GM18520 (cell line): ENCODE data around the gene TRMT2A.
"Not testable (repeated sequence)": the region's sequence is repeated elsewhere in the genome, so short reads cannot be mapped to it uniquely, and the experiment has no call there.

Experiments
- ATAC-seq: cut with Tn5 transposase; IDR thresholded peaks from one replicate; pipeline ENCODE4 v1.9.1; 2021; ENCODE audit not compliant: unreplicated experiment

The TRMT2A gene

DNA sequence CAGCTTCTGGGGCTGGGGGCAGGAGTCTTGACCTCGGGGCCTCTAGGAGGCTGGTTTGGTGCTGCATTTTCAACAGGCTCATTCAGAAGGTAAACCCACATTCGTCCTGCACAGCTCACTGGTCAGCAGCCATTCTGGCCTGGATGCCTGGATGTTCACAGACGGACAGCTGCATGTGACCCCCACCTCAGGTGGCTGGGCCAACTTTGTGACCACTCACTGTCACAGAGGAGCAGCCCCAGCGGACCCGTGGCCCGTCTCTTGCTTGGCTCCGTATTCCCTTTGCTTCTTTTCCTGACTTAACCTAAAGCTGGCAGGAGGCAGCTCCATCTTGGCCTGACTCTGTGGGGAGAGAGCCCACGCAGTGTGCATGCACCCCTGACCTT is 28.8 kb downstream of the TRMT2A start:
- no peak for ATAC-seq

DNA sequence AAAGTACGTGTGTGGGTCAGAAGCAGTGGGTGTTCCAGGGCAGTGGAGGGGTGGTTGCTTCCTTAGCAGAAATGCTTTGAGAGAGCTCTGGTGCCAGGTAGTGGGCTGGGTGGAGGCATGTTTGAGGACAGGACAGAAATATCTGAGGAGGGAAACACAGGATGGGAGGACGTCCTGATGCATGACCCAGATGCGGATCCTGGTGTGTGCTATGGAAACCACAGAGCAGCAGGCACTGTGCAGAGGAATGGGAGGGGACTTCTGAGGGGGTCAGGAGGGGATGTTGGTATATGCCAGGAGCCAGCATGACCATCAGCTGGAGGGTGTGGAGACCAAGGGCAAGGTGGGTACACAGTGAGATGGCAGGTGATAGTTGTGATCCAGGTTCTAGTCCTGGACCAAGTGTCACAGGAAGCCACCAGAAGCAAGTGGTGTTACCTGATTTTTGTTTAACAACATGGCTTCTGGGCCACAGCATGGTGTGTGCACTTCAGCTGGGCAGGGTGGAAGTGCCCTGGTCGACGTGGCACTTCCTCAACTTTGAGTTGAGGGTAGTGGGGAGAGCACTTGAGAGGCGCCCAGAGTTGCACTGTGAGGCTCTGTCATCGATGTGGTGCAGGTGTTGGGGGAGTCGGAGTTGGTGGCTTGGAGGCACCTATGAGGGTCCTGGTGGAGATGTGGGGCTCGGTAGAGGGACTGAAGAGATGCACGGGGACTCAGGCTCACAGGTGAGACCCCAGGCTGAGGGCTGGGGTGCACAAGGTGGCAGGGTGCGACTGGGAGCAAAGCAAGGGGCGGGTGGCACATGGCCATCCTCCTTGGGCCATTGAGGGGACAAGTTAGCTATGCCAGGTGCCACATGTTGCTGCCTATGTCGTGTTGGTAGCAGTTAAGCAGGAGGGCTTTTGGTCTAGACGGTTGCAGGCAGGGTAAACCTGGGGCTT is 29.4 kb downstream of the TRMT2A start:
- ATAC-seq = no peak

DNA sequence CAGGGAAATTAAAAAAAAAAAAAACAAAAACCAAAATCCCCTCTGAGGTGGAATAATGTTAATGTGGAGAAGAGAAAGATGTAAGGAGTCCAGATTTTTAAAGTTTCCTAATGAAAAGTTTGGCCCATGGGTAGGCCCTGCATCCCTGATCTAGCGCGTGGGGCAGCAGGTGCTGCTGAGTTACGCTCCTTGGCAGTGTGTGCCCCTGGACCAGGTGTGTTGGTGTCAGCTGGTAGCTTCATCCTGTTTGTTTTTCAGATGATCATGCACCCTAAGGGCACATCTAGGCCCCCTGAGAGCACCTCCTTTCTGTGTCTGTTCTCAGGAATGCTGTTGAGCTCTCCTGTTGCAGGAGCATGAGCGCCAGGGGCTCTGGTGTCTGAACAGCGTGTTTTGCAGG is 30.3 kb downstream of the TRMT2A start:
- no peak for ATAC-seq

DNA sequence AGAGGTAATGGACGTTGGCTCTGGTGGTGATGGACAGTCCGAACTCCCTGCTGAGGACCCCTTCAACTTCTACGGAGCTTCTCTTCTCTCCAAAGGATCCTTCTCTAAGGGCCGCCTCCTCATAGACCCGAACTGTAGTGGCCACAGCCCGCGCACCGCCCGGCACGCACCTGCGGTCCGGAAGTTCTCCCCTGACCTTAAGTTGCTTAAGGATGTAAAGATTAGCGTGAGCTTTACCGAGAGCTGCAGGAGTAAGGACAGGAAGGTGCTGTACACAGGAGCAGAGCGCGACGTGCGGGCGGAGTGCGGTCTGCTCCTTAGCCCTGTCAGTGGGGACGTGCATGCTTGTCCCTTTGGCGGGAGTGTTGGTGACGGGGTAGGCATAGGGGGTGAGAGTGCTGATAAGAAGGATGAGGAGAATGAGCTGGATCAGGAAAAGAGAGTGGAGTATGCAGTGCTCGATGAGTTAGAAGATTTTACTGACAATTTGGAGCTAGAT is 30.9 kb downstream of the TRMT2A start:
- ATAC-seq = no peak

DNA sequence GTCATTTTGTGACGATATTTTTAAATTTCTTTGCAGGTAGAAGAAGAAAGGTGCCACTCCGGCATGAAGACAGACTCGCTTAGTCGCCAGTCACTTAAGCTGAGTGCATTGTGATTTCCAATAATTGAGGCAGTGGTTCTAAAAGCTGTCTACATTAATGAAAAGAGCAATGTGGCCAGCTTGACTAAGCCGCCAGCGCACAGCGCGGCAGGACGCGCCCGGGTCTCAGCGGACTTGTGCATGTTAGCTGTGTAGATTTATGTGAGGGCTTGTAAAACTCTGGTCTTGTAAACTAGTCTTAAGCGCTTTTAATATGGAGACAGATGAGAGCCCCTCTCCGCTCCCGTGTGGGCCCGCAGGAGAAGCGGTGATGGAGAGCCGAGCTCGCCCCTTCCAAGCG is 31.4 kb downstream of the TRMT2A start:
- no peak for ATAC-seq

DNA sequence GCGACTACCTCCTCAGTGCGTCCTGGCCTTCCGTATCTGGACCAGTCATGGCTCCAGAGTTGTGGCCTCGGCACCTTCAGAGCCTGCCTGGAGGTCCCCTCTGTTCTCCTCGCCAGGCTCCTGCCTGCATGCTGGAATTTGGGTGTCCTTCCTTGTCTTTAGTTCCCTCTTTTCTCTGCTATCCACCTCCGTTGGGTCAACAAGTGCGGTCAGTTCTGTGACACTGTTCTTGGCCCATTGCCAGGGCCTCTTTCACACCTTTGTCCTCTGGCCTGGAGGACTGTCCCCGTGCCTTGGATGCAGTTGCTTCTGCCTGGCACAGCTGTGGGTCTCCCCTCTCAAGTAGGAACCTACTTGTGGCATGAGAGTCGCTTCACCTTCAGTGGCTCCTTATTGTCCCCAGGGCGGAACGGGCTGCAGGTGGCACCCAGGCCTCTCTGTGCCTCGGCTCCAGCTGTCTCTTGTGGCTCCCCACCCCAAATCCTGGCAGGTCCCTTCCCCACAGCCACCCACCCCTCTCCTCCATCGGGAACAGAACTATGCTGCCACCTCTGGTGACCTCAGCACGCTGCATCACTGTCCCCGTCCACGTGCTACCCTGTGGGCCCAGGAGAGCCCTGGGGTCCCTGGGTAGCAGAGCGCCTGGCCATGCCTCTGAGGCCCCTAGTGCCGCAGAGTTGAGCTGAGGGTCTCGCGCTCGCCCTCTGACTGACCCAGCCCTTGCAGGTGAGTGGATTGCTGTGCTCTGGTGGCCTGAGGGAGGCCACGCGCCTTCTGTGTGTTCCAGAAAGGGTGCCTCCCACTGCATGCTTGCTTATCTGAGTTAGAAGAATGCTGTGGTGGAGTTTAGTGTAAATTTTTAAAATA is 32.2 kb downstream of the TRMT2A start:
- ATAC-seq = no peak

DNA sequence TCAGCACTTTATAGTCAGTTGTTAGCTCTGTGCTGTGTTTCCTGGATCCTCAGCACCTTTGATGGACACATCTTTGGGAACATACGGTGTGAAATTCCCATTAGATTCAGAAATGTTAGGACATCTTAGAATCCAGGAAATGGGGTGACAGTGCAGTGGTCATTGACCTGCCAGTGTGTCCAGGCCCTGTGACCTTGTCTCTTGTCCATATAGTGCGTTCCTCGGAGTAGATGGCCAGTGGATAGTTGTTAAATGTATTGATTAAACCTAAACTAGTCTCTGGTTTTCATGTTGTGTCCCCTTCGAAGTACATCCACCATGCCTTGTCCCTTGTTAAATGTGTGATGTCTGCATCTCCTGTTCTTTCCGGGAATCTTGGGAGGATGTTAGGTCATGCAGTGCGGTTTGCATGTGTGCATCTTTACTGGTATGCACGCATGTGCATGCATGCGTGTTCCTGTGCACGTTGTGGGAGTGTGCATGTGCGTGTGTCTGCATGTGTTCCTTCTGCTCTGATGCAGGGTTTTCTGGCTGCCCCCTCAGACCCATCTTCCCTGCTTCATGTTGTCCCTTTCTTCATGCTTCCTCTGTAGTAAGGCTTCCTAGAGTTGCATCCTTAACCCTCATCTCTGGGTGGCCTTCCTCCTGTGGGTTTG is 33.0 kb downstream of the TRMT2A start:
- ATAC-seq = no peak

DNA sequence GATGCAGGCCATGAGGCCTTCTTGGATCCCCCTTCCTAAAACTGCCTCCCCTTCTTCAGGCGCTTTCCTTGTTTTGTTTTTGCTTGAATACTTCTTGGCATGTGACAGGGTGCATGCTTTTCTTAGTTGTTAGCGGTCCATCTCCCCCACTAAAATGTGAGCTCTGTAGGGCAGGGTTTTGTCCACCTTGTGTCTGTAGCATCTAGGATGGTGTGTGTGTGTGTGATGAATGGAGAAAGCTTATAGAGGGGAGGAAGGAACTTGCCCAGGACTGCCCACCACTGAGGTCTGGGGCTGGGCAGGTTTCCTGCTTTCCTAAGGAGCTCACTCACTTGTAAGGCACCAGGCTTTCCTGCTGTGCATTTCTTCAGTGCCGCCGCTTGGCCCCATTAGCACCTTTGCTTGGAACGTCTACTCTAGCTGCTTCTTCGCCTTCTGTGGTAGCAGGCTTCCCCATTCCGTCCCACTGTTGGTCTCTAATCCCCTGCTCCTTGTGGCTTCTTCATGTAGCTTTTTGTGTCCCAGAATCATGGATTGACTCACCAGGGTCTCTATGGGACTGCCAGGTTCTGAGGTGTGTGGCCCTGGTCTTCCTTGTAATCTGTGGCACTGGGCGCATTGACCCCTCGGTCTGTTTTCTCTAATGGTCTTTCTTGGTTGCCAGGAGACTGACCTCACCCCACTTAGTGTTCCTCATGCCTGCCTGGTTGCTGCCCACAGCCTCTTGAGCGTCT is 33.7 kb downstream of the TRMT2A start:
- no peak for ATAC-seq

DNA sequence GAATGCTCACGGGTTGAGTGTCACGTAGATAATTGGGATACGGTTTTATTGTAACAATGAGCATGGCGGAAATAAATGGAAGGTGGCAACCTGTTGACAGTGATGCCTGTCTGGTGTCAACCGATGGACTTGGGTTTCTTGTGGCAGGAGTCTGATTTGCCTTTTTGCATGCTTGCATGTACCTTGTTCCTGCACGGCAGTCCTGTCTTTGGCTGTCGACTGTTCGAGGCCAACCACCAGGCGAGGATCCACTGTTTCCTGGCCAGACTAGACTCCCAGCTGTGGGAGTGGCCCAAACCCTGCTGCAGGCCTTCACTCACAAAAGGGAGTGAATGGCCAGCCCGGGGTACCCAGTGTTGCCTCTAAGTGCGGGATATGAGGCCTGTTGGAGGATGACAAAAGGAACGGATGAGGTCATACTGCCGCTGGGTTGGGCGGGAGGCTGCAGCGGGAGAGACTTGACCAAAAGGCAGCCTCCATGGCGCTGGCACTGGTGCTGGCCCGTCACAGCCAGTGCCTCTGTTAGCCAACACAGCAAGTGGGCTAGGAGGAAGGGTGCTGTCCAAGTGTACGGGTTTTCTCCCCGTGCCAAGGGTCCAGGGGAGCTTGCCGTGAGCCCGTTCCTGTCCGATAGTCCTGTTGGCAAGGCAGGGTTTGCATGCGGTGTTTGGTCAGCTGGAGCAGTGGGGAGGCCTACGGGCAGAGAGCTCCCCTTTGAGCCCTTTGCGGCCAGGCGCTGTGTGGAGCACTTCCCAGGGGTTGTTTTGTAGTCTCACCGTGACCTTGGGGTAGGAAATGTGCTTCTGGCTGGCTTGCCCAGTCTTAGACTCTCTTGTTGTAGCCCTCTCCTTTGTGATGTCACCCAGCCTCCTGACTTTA is 36.0 kb downstream of the TRMT2A start:
- ATAC-seq = no peak

DNA sequence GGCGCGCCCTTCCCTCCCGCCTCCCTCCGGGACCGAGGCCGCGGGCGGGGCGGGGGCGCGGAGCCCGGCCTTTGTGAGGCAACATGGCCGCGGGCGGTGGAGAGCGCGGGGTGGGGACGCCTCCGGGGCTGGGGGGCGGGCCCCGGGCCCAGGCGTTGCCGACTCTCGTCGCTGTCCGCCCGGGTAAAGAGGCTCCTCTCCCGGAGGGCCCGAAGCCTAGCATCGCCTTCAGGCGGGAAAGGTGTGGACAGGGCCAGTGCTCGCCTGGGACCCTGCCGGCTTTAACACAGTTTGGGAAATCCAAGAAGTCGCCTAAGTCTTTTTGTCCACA is 36.6 kb downstream of the TRMT2A start:
- peak; percentile 52 for ATAC-seq

DNA sequence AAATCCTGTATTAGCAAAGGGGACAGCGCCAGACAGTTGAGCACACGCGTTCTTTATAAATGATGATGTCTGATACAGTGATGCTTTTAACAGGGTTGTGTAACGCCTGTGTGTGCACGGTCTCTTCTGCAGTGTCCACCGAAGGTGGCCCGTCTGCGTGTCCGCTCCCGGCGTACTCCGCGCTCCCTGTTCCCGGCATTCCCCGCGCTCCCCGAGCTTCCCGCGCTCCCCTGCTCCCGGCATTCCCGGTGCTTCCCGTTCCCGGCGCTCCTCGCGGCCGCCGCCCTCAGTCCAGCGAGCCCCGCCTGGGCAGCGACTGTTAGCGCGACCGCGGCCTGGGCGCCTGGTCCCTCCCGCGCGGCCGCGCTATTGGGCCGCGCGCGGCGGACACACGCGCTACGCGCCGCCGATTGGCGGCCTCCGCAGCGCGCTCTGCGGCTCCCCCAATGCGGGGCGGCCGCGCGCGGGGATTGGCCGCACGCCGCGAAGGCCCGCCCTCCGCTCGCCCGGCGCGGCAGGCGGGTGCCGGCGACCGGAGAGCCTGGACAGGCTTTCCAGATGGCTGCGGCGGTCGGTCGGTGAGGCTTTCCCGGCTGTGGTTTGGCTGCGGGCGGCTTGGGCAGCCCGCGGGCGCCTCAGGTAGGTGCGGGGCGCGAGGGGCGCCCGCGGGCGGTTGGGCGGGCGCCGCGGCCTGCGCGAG is 37.1 kb downstream of the TRMT2A start, which contains the start of gene DGCR8:
DGCR8 (plus strand) TSS at position 497 of the 700 bp plus-strand sequence. CDS start 5,723 bp downstream, outside the sequence.
- peak; percentile 81 for ATAC-seq

DNA sequence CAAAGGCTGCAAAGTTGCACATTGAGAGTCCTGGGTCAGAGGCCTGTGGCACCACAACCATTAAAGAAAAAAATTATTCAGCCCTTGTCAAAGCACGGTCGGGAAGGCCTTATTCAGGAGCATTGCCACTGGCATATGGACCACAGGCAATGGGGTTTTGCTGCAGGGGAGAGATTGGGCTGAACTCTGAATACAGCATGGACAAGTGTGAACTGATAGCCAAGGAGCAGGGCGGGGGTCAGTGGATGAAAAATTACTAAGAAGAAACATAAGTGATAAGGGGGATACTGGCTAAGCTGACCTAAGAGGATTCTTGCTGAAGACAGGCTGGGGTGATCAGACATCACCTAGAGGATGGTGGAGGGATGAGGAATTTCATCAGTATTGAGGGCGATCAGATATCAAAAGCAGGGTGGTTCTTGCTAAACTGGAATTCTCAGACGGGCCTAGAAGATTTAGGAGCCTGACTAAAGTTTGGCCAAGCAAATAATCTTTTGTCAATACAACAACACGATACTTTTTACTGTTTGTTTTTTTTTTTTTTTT is 40.3 kb downstream of the TRMT2A start:
- no peak for ATAC-seq

DNA sequence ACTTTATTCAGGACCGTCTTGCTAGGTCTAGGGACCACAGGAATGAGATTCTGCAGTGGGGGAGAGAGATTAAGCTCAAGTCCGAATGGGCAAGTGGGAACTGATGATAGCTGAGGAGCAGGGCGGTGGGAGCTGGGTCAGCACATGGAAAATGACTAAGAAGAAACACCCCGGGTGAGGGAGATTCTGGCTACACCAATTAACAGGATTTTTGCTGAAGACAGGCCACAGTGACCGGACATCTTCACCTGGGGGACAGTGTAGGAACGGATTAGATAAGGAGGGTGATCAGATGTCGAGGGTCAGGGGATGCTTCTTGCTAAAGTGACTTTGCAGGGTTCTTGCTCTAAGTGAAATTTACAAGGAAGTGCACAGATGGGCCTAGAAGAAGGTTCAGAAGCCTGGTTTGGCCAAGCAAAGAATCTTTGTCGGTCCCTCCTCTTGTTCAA is 45.5 kb downstream of the TRMT2A start:
- ATAC-seq = no peak

DNA sequence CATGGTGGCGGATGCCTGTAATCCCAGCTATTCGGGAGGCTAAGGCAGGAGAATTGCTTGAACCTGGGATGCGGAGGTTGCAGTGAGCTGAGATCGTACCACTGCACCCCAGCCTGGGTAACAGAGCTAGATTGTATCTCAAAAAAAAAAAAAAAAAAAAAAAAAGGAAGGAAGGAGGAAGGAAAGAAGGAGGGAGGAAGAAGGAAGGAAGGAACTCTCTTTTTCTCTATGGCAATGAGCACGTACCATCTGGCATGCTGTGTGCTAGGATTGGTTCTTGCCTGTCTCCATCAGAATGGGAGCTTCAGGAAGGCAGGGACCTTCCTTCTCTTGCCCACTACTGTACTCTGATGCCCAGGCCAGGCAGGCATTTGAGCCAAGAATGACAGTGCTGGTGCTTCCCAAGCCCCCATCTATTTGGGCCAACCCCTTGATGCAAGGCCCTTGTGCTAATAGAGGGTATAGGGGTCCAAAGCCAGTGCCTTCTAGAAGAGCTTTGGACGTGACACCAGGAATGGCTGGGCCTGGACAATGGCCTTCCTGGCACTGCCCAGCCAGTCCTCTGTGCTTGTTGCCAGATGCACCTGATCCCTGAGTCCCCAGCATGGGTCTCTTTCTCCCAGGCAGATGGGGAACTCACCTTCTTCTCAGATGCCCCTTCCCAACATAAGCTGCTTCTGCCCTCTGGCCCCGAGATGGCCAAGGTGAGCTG is 47.5 kb downstream of the TRMT2A start:
- no peak for ATAC-seq

DNA sequence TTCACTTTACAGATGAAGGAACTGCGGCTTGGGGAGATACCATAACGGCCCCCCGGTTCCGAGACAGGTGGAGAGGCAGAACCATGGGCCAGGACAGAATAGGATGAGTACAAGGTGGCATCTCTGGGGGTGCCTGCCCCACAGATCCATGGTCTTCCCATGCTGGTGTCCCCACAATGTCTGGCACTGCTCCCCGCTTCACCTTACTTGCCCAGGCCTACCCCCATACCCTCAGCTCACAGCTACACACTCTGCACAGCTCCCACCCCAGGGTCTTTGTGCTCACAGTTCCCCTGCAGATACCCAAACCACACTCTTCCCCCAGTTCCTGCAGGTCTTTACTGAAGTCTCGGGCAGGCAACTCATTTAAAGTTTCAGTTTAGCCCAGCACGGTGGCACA is 48.4 kb downstream of the TRMT2A start:
- ATAC-seq = no peak

DNA sequence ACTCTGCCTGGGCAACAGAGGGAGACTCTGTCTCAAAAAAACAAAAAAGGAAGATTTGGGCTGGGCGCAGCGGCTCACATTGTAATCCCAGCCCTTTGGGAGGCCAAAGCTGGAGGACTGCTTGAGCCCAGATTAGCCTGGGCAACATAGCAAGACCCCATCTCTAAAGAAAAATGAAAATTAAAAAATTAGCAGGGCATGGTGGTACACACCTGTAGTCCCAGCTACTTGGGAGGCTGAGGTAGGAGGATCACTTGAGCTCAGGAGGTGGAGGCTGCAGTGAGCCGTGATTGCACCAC is 49.7 kb downstream of the TRMT2A start:
- not testable (repeated sequence) for ATAC-seq

DNA sequence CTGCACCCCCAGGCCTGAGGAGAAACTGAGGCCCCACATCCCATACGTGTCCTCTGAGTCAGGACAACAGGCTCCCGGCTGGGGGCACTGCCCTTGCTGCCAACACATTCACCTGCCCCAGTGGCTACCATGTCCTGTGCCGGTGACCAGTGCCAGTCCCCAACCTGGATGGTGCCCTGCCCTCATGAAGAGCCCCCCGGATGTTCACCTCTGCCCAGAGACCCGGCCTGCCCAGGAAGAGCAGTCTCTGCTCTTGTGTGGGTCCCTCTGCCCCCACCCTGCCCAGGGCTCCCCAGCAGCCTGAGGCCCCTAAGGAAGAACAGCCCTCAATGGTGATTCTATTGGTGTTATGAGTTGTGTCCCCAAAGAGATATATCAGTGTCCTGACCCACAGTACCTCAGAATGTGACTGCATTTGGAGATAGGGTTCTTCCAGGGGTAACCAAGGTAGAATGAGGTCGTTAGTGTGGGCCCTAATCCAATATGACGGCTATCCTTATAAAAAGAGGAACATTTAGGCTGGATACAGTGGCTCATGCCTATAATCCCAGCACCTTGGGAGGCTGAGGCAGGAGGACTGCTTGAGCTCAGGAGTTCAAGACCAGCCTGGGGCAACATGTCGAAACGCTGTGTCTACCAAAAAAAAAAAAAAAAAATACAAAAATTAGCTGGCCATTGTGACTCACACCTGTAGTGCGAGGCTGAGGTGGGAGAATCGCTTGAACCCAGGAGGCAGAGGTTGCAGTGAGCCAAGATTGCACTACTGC is 50.2 kb downstream of the TRMT2A start:
- no peak for ATAC-seq
